IPS DF 19.7 (cell line): ENCODE data around the gene FAM53A.

Experiments used
- DNase-seq: peaks from one replicate; pipeline ENCODE4 v3.0.0-alpha.2; 2013; ENCODE audit warnings: low read depth, low spot score

The FAM53A gene, protein sequence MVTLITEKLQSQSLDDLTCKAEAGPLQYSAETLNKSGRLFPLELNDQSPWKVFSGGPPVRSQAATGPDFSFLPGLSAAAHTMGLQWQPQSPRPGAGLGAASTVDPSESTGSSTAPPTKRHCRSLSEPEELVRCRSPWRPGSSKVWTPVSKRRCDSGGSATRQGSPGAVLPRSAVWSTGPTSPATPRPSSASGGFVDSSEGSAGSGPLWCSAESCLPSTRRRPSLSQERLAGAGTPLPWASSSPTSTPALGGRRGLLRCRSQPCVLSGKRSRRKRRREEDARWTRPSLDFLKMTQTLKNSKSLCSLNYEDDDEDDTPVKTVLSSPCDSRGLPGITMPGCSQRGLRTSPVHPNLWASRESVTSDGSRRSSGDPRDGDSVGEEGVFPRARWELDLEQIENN

DNA sequence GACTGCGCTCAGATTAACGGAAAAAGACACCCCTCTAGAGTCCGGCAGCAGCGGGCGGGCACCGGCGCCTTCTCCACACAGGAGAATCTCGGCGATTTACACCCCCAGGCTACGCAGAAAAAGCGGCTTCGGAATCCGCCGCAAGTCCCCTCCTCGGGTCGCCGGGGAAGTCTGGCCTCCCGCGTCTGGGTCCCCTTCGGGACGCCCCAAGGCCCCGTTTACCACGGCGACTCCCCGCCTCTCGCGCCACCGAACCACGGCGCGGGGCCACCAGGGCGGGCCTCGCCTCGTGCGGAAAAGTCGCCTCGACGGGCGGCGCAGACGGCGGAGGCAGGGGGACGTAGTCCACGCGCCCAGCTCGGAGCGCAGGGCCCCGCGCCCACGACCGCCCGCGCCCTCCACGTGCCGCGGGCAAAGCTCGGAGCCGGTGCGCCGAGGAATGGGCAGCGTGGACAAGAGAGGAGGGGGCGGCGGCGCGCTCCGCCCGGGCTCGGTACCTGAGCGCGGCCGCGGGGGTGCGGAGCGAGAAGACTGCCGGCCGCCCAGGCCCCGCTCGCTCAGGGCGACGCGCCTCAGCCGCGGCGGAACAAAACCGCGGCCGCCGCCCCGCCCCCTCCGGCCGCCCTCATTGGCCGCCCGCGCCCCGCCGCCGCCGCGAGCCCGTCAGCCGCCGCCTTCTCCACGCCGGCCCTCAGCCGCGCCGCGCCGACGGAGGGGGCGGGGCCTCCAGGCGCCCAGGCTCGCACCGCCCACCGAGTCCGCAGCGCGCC is at the start of gene FAM53A:
Gene FAM53A (minus strand): TSS at position 578 of the 770 bp plus-strand sequence. CDS start 15,572 bp downstream, outside the sequence.
- no peak for DNase-seq

DNA sequence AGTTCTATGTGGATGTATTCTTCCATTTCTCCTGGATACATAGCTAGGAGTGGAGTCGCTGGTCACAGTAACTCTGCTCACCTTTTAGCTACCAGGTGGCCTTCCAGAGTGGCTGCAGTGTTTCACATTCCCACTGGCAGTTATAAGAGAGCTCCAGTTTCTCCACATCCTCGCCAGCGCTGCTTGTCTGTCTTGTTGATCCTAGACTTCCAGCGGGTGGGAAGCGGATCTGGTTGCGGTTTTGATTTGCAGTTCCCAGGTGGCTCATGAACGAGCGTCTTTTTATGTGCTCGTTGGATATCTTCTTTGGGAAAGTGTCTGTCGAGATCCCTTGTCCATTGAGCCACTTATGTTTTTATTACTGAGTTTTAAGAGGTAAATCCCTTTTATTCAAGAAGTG is 48.8 kb upstream of the FAM53A start:
- DNase-seq = no peak

DNA sequence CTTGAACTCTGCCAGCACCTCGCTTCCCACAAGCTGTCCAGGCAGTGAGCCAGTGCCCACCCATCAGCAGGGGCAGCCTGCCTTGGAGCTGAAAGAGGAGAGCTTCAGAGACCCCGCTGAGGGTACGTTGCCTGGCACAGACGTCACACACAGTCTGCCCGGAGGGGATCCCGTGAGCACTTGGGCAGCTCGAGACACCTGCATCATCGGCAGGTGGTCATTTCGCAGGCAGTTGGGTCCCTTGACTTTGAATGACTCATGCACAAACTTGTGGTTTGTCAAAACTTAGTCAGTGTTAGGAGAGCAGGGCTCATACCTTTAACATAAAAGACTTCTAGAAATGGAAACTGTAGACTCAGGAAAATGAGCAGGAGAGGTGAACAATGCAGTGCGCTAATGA is 47.1 kb upstream of the FAM53A start:
- DNase-seq = no peak

DNA sequence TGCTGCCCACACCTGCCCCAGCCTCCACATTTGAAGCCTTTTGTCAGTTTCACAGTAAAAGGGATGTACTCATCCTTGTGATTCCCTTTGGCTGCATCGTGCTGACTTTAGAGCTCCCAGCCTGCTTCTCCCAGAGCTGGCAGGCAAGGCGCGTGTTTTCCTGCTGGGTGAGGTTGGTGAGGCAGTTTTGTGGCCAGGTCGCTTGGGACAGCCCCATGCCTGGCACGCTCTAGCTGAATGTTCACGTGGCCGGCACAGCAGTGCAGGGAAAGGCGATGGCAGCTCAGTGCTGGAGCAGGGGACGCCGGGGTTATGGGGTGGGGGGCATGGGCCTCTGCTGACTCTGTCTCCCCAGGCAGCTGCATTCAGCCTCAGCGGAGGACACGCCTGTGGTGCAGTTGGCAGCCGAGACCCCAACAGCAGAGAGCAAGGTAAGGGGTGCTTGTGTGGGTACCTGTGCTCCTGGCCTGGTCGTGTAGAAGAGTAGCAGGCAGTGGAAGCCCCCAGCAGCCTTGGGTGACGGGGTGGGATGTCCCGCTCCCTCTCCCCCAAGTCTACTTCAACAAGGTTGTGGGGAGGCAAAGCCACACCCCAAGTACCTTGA is 46.5 kb upstream of the FAM53A start:
- no peak for DNase-seq

DNA sequence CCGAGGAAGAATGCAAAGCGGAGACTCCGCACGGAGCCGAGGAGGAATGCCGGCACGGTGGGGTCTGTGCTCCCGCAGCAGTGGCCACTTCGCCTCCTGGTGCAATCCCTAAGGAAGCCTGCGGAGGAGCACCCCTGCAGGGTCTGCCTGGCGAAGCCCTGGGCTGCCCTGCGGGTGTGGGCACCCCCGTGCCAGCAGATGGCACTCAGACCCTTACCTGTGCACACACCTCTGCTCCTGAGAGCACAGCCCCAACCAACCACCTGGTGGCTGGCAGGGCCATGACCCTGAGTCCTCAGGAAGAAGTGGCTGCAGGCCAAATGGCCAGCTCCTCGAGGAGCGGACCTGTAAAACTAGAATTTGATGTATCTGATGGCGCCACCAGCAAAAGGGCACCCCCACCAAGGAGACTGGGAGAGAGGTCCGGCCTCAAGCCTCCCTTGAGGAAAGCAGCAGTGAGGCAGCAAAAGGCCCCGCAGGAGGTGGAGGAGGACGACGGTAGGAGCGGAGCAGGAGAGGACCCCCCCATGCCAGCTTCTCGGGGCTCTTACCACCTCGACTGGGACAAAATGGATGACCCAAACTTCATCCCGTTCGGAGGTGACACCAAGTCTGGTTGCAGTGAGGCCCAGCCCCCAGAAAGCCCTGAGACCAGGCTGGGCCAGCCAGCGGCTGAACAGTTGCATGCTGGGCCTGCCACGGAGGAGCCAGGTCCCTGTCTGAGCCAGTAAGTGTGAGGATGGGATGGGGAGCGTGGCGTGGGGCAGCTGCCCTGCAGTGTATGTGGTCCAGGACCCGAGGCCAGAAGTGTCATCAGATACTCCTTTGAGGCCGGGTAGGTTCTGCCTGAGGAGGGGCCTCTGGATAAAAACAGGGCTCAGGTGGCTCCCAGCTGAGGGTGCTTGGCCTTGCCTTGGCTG is 44.2 kb upstream of the FAM53A start:
- DNase-seq = no peak

DNA sequence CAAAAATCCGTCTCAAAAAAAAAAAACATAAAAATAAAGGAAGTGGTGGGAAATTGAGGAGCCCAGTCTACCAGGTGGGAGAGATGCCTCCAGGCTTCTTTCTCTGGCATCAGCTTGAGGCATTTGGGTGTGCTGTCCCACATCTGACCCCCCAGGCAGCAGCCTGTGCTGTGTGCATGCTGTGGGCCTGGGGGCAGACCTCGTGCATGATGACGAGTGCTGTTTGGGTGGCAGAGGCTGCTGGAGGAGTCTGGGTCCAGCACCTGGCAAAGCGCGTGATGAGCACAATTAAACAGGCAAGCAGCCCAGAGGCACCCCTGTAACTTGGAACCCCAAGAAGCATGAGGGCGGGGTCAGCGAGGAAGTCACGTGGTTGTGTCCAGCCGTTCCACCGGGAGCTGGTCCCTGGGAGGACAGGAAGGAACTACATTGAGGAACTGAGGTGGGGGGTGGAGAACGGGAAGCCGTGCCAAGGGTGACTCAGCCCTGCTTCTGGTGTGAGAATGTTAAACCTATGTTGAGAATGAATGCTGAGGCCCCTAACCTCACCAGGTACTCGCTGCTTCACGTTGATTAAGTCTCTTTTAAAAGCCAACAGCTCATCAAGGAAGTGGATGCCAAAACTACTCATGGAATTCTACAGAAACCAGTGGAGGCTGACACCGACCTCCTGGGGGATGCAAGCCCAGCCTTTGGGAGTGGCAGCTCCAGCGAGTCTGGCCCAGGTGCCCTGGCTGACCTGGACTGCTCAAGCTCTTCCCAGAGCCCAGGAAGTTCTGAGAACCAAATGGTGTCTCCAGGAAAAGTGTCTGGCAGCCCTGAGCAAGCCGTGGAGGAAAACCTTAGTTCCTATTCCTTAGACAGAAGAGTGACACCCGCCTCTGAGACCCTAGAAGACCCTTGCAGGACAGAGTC is 43.3 kb upstream of the FAM53A start:
- no peak for DNase-seq

DNA sequence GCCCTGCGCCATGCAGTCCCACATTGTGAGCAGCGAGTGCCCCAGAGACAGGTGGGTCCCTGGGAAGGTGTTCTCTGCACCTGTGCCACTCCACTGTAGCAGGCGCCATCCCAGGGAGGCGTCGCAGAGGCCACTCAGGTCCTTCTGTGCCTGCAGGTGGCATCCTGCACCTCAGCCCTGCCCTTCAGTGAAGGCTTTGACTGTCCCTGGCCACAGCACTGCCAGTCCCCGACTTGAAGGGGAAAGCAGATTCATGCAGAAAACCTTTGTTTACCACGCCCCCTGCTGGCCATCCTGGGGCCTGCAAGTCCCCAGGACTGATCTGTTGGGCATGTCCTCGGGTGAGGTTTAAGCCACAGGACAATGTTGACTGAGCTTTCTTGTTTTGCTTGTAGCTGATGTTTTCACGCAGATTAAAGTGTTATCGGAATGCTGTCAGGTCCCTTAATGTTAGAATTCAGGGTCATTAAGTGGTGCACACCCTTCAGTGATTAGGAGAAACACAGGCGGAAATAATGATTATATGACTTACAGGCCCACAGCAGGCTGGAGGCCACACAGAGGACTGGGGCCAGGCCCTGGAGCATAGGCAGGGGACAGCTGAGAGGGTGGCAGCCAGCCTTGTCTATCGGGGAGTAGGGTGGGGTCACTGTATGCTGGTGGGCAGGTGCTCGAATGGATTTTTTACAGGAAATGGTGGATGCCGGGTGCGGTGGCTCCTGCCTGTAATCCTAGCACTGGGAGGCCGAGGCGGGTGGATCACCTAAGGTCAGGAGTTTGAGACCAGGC is 42.2 kb upstream of the FAM53A start:
- no peak for DNase-seq

DNA sequence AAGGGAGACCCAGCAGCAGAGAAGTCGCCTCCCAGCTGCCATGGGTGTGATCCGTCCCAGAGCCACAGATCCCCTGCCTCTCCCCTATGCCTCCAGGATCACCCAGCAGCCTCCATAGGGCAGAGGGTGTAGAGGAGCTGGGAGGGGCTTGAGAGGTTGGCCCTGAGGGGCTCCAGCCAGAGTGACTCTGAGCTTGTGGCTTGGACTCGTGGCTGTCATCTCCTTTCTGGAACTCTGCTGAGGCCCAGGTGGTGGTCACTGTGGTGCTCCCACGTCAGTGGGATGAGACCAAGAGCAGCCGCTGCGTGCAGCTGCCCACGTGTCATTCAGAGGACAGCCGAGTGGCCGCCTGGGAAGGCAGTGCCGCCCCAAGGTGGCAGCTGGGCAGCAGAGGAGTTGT is 41.4 kb upstream of the FAM53A start:
- no peak for DNase-seq

DNA sequence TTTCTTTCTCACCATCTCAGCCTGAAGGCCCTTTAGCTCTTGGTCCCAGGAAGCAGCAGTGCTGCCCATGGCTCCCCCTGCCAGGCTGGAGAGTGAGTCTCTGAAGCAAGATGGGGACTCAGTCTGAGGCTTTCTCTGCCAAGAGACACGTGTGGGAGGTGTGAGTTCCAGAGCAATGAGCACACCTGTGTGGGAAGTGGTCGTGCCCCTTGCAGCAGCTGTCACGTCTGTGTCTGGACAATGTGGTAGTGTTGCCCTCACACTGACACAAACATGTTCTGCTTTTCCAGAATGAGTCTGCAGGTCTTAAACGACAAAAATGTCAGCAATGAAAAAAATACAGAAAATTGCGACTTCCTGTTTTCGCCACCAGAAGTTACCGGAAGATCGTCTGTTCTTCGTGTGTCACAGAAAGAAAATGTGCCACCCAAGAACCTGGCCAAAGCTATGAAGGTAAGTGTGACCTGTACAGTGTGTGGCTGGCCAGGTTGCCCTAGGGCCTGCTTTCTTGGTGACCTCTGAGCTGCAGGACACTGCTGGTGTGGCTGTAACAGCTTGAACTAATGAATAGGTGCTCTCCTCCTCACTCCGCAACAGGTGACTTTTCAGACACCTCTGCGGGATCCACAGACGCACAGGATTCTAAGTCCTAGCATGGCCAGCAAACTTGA is 39.2 kb upstream of the FAM53A start:
- no peak for DNase-seq

DNA sequence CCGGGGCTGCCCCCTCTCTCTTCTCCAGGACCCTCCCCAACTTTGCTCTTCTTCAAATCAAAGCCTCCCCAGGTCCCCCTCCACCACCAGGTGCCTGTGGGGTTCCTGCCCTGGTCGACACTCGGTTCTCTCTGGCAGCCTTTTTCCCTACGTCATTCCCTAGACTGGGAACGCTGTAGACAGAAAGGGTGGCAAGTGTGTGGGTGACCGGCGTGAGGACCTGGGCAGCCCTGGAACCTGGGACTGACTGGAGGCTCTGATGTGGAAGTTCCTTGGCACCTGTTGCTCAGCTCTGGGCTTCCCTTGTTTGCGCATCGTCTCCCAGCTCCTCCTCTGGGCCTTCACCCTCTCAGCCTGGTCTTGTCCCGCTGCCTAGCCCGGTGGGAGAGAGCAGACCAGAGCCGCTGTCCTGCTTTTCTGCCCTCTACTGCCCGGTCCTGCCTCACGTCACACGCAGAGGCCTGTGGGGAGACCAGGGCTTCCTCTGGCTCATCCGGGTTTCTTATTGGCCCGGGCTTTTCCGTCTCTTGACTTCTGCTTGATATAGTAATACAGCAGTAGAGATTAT is 38.5 kb upstream of the FAM53A start:
- no peak for DNase-seq

DNA sequence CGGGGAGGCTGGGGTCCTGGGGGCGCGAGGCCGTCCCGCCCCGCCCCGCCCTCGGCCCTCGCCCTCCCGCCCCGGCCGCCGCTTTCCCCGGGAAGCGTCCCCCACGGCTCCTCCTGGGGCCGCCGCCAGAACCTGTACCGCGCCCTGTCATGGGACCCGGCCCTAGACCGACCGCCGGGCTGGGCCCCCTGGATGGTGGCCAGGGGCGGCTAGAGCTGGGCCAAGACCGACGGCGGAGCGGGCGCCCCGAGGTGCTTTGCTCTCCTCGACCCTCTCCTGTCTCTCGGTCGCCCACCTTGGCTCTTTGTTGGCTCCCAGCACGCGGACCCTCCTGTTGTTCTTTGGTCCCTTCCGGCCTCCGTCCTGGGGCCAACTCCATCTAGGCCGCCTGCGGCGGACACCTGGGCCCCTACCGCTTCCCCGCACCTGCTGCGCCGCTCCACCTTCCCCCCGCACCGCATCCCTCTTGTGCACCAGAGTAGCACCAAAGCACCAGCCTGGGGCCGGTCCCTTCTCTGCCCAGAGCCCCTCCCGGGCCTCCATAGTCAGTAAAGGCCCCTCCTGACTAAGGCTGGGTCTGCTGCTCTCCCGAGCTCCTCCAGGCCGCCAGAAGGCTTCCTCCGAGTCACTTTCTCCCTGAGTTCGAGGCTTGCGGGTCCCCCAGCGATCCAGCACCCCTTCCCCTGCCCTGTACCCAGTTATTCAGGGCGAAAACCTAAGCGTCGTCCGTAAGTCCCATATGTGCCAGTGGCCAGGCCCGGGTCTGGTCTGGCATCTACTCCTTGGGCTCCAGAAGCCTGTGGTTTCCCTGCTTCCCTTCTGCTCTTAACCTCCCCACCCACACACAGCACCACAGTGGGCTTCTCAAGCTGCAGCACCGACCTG is 37.8 kb upstream of the FAM53A start:
- no peak for DNase-seq

DNA sequence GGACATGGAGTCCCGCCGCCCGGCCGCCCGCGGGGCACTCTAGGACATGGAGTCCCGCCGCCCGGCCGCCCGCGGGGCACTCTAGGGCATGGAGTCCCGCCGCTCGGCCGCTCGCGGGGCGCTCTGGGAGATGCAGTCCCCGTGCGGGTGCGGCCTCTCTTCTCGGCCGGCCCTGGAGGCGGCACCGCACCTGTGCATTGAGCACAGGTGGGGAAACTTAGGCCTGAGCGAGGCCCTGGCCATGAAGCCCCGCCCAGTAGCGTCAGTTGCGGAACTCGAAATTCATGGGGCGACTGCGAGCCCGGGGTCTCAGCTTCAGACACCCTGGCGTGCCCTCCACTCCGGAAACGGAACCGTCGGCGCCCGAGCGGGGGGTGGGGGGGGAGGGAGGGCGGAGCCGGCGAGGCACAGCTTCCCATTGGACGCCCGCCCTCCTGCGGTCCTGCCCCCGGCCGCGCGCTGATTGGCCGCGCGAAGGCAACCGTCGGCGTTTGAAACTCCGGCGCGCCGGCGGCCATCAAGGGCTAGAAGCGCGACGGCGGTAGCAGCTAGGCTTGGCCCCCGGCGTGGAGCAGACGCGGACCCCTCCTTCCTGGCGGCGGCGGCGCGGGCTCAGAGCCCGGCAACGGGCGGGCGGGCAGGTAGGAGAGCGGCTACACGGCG is 37.0 kb upstream of the FAM53A start, which contains the start of the genes TACC3 and TMEM129:
Gene TACC3 (plus strand): TSS at position 519 of the 663 bp plus-strand sequence. CDS start 1,901 bp downstream, outside the sequence.
Gene TMEM129 (minus strand): TSS at position 321 of the 663 bp plus-strand sequence. CDS start 486 bp downstream, outside the sequence.
- peak; percentile 93 for DNase-seq

DNA sequence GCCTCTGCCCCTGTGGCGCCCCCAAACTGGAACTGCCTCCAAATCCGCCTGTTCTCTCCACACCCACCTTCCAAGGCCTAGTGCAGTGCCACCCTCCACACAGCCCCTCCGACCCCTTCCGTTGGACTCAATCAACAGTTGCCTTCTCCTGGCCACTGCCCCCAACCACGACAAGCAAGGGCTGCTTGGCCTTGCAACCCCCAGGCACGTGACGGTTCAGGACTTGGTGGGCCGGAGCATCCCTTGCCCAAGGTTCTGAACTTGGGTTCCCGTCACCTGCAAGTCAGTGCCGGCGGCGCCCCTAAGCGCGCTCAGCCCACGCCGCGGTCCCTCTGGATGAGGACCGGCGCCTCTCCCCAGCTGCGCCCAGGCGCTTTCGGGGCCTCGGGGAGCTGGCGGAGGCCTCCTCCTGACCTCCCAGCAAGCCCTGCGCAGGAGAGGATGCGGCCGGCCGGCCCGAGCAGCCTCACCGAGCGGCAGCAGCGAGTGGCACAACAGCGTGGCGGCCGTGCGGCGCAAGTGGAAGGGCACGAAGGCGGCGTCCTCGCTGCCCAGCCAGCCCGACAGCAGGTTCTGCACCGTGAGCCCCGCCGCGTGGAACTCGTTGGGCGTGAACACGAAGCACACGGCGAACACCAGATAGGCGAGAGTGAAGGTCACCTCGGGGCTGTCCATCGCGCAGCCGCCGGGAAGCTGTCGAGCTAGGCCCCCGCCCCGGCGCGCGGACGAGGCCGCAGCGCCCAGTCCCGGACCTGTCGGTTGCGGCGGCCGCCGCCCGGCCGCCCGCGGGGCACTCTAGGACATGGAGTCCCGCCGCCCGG is 36.3 kb upstream of the FAM53A start:
- DNase-seq = no peak

DNA sequence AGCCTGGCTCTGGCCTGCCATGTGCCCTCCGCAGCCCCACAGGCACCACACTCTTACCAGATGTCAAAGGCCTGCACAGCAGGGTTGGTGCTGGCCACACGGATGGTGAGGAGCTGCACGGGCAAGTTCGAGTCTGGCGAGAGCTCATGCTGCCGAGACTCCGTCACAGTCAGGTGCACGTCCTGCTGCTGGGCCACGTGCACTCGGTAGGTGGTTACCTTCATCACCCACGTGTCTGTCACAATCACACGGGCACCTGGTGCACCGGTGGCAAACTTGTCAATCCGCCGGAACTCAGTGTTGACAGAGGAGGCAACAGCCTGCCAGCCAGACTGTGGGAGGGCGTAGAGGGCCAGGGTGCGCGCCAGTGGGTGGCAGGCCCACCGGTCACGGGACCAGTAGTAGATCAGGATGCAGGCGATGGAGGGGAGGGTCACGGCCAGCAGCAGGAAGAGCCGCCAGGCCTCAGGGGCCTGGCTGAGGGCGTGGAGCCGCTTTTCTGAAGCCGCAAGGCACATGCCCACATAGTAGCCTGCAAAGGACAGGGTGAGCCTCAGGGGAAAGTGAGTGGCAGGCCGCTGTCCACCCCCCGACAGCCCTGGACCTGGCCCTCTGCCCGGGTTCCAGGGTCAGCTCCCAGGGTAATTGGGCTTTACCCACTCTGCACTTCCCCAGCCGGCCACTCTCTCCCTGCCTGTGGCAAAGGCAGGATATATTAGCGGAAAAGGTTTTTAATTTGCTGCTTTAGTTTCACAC is 34.2 kb upstream of the FAM53A start:
- DNase-seq = no peak
